Panc1 (cell line): ENCODE measurements around the gene KLC4.

Source experiments
- POLR2AphosphoS5 ChIP-seq: IDR thresholded peaks from 2 replicates; pipeline ENCODE4 v1.6.1; 2012; ENCODE audit warnings: mild to moderate bottlenecking, low read depth, low read length, moderate library complexity
- TCF7L2 ChIP-seq: IDR thresholded peaks from 2 replicates; pipeline ENCODE4 v1.6.1; 2011; ENCODE audit warnings: mild to moderate bottlenecking, low read depth, low read length, inconsistent platforms
- TF ChIP-seq, protein P1 (sequence below): fragments of 450-650 bp; IDR thresholded peaks from 2 replicates; pipeline ENCODE4 v1.5.1; 2017; ENCODE audit warnings: mild to moderate bottlenecking

DNA sequence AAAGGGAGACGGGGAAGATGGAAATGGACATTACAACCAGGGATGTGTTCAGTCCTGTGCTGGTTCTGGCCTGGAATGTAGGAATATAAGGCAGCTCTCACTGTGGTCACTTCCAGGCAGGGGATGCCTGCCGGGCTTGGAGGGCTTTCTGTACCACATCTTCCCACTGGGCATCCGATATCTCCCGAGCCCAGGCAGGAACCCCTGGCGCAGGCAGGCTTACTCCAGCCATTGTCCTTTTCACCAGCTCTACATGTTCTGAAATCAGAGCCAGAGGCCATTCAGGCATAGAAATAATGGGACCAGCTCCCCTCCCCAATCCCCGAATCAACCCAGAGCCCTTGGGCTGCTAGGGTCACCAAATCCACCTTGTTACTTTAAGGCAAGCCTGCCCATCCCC, 47.1 kb upstream of the KLC4 start:
- no peak for TF ChIP-seq POLR2AphosphoS5
- TF ChIP-seq, protein P1, sequence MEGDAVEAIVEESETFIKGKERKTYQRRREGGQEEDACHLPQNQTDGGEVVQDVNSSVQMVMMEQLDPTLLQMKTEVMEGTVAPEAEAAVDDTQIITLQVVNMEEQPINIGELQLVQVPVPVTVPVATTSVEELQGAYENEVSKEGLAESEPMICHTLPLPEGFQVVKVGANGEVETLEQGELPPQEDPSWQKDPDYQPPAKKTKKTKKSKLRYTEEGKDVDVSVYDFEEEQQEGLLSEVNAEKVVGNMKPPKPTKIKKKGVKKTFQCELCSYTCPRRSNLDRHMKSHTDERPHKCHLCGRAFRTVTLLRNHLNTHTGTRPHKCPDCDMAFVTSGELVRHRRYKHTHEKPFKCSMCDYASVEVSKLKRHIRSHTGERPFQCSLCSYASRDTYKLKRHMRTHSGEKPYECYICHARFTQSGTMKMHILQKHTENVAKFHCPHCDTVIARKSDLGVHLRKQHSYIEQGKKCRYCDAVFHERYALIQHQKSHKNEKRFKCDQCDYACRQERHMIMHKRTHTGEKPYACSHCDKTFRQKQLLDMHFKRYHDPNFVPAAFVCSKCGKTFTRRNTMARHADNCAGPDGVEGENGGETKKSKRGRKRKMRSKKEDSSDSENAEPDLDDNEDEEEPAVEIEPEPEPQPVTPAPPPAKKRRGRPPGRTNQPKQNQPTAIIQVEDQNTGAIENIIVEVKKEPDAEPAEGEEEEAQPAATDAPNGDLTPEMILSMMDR: no peak
- TF ChIP-seq TCF7L2: no peak
